ENCODE measurements around the gene CPN2. TPM values are rescaled to one million over a fixed set of nuclear protein-coding genes. Genes with fewer than 3 reads are reported as not detected.

The CPN2 gene
- total RNA-seq, 1 experiment from 2014 or later, result not detected

DNA sequence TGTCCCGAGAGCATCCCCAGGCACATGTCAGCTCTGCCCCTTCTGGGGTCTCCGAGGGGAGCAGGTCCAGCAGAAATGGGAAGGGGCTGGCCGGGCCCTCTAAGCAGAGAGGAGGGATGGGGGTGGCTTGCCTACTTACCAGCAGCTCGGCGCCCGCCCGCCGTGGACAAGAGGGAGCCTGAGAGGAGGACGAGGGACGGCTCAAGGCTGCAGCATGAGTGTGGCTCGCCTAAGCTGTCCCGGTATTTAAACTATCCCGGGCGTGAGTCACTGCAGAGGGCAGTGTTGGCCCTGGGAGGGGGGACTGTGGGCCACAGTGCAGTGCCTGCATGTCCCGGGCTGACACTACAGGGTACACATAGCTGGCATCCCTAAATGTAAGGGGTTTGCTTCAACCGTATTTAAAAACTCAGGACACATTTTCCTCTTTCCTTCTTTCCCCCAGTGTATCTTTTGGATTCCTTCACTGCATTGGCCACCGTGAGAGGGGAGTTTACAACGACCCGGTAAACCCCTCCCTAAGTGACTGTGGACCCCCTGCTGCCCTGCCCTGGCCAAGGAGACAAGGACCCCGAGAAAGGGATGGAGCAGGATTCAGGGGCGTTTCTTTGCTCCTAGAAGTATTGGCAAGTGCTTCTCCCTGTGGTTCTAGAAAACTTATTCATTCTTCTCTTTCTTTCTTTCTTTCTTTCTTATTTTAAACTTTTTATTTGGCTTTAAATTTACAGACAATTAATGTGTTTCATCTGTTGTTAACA is 18.6 kb upstream of the CPN2 start, which contains the start of gene LRRC15:
Gene LRRC15 (minus strand): TSS at position 222 of the 758 bp plus-strand sequence. CDS start 8,700 bp downstream, outside the sequence.
- H3K79me2 ChIP-seq (ENCODE audit: insufficient read depth, low read length), result no peaks in the 10 kb centered on the region
- TF ChIP-seq, protein P1, sequence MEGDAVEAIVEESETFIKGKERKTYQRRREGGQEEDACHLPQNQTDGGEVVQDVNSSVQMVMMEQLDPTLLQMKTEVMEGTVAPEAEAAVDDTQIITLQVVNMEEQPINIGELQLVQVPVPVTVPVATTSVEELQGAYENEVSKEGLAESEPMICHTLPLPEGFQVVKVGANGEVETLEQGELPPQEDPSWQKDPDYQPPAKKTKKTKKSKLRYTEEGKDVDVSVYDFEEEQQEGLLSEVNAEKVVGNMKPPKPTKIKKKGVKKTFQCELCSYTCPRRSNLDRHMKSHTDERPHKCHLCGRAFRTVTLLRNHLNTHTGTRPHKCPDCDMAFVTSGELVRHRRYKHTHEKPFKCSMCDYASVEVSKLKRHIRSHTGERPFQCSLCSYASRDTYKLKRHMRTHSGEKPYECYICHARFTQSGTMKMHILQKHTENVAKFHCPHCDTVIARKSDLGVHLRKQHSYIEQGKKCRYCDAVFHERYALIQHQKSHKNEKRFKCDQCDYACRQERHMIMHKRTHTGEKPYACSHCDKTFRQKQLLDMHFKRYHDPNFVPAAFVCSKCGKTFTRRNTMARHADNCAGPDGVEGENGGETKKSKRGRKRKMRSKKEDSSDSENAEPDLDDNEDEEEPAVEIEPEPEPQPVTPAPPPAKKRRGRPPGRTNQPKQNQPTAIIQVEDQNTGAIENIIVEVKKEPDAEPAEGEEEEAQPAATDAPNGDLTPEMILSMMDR (conservative IDR thresholded peaks at IDR 0.05), result 0 out of 3 replicates have a peak, but pooled peaks have one; percentile 11
- H3K4ac ChIP-seq (ENCODE audit: low read depth, low read length), result no peak within 1 kb of the TSS
- no peak within 1 kb of the TSS; the same call in none of the 2 replicates for H3K14ac ChIP-seq (ENCODE audit: insufficient read depth, low read length)
- H4K5ac ChIP-seq (ENCODE audit: insufficient read length, low read depth, low read length), result no peak within 1 kb of the TSS
- Mint-ChIP-seq H3K4me1 (peaks cover 24 to 37% of the 10 kb centered on the region in 2 experiments), H3K9me3 (no peaks in the 10 kb centered on the region; a peak in 1 of 5 replicates), H3K4me3 (peak within 1 kb of the TSS; percentile 38 to 77; a peak in 4 of 5 replicates), H3K27ac (peak within 1 kb of the TSS in 1 of 3 experiments; percentile 62; a peak in 1 of 7 replicates), H3K36me3 (ENCODE audit: insufficient read depth in 1 of 3, low read depth in 3 of 3) (no peaks in the 10 kb centered on the region; a peak in 1 of 7 replicates), H3K27me3 (ENCODE audit: low read depth) (peaks cover 21% of the 10 kb centered on the region)
- no peak within 1 kb of the TSS for H3K23ac ChIP-seq (ENCODE audit: insufficient read length, low read depth, low read length)
- H3K4me2 ChIP-seq (ENCODE audit: insufficient read depth, insufficient read length, low read length), result peak within 1 kb of the TSS; percentile 56
- H2BK5ac ChIP-seq (ENCODE audit: insufficient read length, low read length), result no peak within 1 kb of the TSS
- no peak within 1 kb of the TSS for H3T11ph ChIP-seq (ENCODE audit: low read length)
- no CpG with 5 or more reads among the region's 21 CpGs for WGBS (ENCODE audit: extremely low coverage, insufficient read length, low lambda C conversion rate)
- H3K27me3 ChIP-seq (ENCODE audit: insufficient read depth, low read length), result no peaks in the 10 kb centered on the region; the same call in 1 of the 2 replicates
- H4K8ac ChIP-seq (replicated peaks; ENCODE audit: insufficient read length, low read depth, low read length), result no peak within 1 kb of the TSS
- H3K79me1 ChIP-seq (ENCODE audit: insufficient read depth, low read depth, low read length, poor library complexity, severe bottlenecking), result no peaks in the 10 kb centered on the region
- H2BK120ac ChIP-seq (ENCODE audit: low read depth, low read length, poor library complexity, severe bottlenecking), result no peak within 1 kb of the TSS
- H3K27ac ChIP-seq (ENCODE audit: insufficient read length, low read depth, low read length), result no peak within 1 kb of the TSS
- no peak within 1 kb of the TSS for H2AK5ac ChIP-seq (ENCODE audit: insufficient read length, low read length)
- no peaks in the 10 kb centered on the region for H4K20me1 ChIP-seq (ENCODE audit: control insufficient read depth, insufficient read depth, insufficient read length)
- H3K4me1 ChIP-seq (ENCODE audit: insufficient read depth, low read length), result no peaks in the 10 kb centered on the region
- no peak within 1 kb of the TSS for H2BK15ac ChIP-seq (ENCODE audit: low read depth, low read length)
- H3K9ac ChIP-seq (ENCODE audit: extremely low read depth, insufficient read length, low read length), result no peak within 1 kb of the TSS
- H2BK12ac ChIP-seq (ENCODE audit: insufficient read length, low read depth, low read length), result no peak within 1 kb of the TSS
- H3K9me3 ChIP-seq (ENCODE audit: control insufficient read depth, low read depth, low read length), result no peaks in the 10 kb centered on the region
- no peaks in the 10 kb centered on the region for H3K23me2 ChIP-seq (ENCODE audit: insufficient read length, low read depth, low read length, poor library complexity, severe bottlenecking)
- H4K91ac ChIP-seq (ENCODE audit: insufficient read length, low read depth, low read length), result no peak within 1 kb of the TSS
- no peak within 1 kb of the TSS for H3K56ac ChIP-seq (ENCODE audit: insufficient read length, low read depth, low read length)
- no peak within 1 kb of the TSS for H2BK20ac ChIP-seq (ENCODE audit: low read depth, low read length, poor library complexity, severe bottlenecking)
- peak; percentile 76 for DNase-seq
- no peak within 1 kb of the TSS for H3K18ac ChIP-seq (ENCODE audit: insufficient read length, low read depth, low read length)
- H2AFZ ChIP-seq (ENCODE audit: low read length), result no peak within 1 kb of the TSS

All from H9 (cell line).